Endothelial cell of umbilical vein (primary cell): ENCODE results near the gene KLHDC4. TPM values are rescaled to one million over a fixed set of nuclear protein-coding genes. Genes with fewer than 3 reads are reported as not detected.

Experiments
- BruUV-seq: library from RNA; stranded (reverse); fragments of 400-500 nt; replicated peaks from 2 replicates; lab custom pipeline; 2021; lab: Mats Ljungman, UMichigan
- CTCF ChIA-PET: fragments of 300-600, 350-600 bp; sonication (Branson Sonifier 250); formaldehyde crosslinking; loops from one replicate; lab custom pipeline; 2021; ENCODE audit warnings: antibody characterized with exemption, inconsistent platforms; lab: Charles Lee
- POLR2A ChIA-PET: fragments of 300-600, 350-600 bp; sonication (Branson Sonifier 250); formaldehyde crosslinking; loops from one replicate; lab custom pipeline; 2021; ENCODE audit warnings: antibody characterized with exemption, inconsistent platforms; lab: Charles Lee
- DNase-seq: peaks from one replicate; pipeline ENCODE4 v3.0.0-alpha.2; 2011; ENCODE audit warnings: low read depth, low spot score
- FAIRE-seq: peaks from 2 replicates; lab custom pipeline; 2011; peaks lifted over from hg19 to GRCh38; lab: Jason Lieb, UNC
- H2AFZ ChIP-seq: 2 replicates; pipeline ENCODE4 v1.6.0; 2012; ENCODE audit warnings: low read depth, low read length, control low read depth, inconsistent platforms
- H3K27ac ChIP-seq: 2 replicates; pipeline ENCODE4 v1.5.1; 2011; ENCODE audit warnings: low read depth, mild to moderate bottlenecking, control low read depth, low read length, moderate library complexity; ENCODE audit not compliant: insufficient read depth
- H3K27me3 ChIP-seq, 2 experiments: 2 replicates each; pipeline versions ENCODE4 v1.6.0 to v1.6.1; 2011; ENCODE audit warnings: low read length in 2 of 2, mixed read lengths in 1 of 2; ENCODE audit not compliant: control insufficient read depth in 2 of 2, insufficient read depth in 2 of 2
- H3K36me3 ChIP-seq, 2 experiments: 2 replicates in 1 of 2; 3 replicates in 1 of 2; pipeline ENCODE4 v1.5.1; 2011; ENCODE audit warnings: low read length in 2 of 2, mild to moderate bottlenecking in 1 of 2, moderate library complexity in 1 of 2; ENCODE audit not compliant: control insufficient read depth in 2 of 2, insufficient read depth in 2 of 2; ENCODE audit errors: extremely low read depth in 1 of 2
- H3K4me1 ChIP-seq: 3 replicates; pipeline ENCODE4 v1.5.1; 2011; ENCODE audit warnings: mild to moderate bottlenecking, low read length; ENCODE audit not compliant: control insufficient read depth, insufficient read depth; ENCODE audit errors: extremely low read depth
- H3K4me2 ChIP-seq: 2 replicates; pipeline ENCODE4 v1.6.1; 2011; ENCODE audit warnings: low read length, control low read depth, mixed read lengths; ENCODE audit not compliant: insufficient read depth
- H3K4me3 ChIP-seq, 3 experiments: fragments of 200-600 bp in 1 of 3; sonication (generic), shearing (Covaris generic) in 1 of 3; replicated peaks in 1 of 3; 2 replicates each; pipeline ENCODE4 v1.5.1; 2011 to 2016; ENCODE audit warnings: control low read depth in 3 of 3, low read length in 3 of 3, mild to moderate bottlenecking in 2 of 3, inconsistent platforms in 1 of 3, low read depth in 1 of 3, moderate library complexity in 1 of 3; ENCODE audit not compliant: insufficient read depth in 1 of 3
- H3K79me2 ChIP-seq: 2 replicates; pipeline ENCODE4 v1.6.0; 2012; ENCODE audit warnings: low read length, inconsistent platforms; ENCODE audit not compliant: control insufficient read depth, insufficient read depth
- H3K9ac ChIP-seq: replicated peaks from 2 replicates; pipeline ENCODE3; 2011; ENCODE audit warnings: low read length, control low read depth; ENCODE audit not compliant: insufficient read depth; ENCODE audit errors: extremely low read depth
- H3K9me1 ChIP-seq: replicated peaks from 3 replicates; pipeline ENCODE4 v1.6.0; 2011; ENCODE audit warnings: mild to moderate bottlenecking, low read length; ENCODE audit not compliant: control insufficient read depth, insufficient read depth; ENCODE audit errors: extremely low read depth
- H3K9me3 ChIP-seq: replicated peaks from 2 replicates; pipeline ENCODE4 v1.5.1; 2012; ENCODE audit warnings: low read length, inconsistent platforms; ENCODE audit not compliant: control insufficient read depth, insufficient read depth
- H4K20me1 ChIP-seq: replicated peaks from 2 replicates; pipeline ENCODE3; 2011; ENCODE audit warnings: mild to moderate bottlenecking, low read length; ENCODE audit not compliant: control insufficient read depth, insufficient read depth; ENCODE audit errors: extremely low read depth
- EZH2 ChIP-seq: IDR thresholded peaks from 2 replicates; pipeline ENCODE4 v1.6.1; 2012; ENCODE audit warnings: borderline replicate concordance, low read depth, mild to moderate bottlenecking, moderate library complexity, low read length, inconsistent platforms; ENCODE audit not compliant: severe bottlenecking
- FOS ChIP-seq: IDR thresholded peaks from 2 replicates; pipeline ENCODE4 v1.6.1; 2011; ENCODE audit warnings: mild to moderate bottlenecking, low read length, moderate library complexity, borderline replicate concordance; ENCODE audit not compliant: insufficient read depth
- GATA2 ChIP-seq: IDR thresholded peaks from 2 replicates; pipeline ENCODE4 v1.7.0; 2011; ENCODE audit warnings: low read depth, mild to moderate bottlenecking, moderate library complexity, mixed read lengths, low read length; ENCODE audit not compliant: insufficient read length, insufficient read depth
- JUN ChIP-seq: IDR thresholded peaks from 2 replicates; pipeline ENCODE4 v1.6.1; 2011; ENCODE audit warnings: borderline replicate concordance, low read depth; ENCODE audit not compliant: insufficient read length, insufficient read depth
- MYC ChIP-seq: IDR thresholded peaks from one replicate; pipeline ENCODE4 v1.6.1; 2011; ENCODE audit warnings: mild to moderate bottlenecking, low read depth, low read length
- POLR2A ChIP-seq: IDR thresholded peaks from 2 replicates; pipeline ENCODE4 v1.6.1; 2012; ENCODE audit warnings: low read depth, mild to moderate bottlenecking, control low read depth, low read length
- POLR2AphosphoS5 ChIP-seq: IDR thresholded peaks from 2 replicates; pipeline ENCODE4 v1.6.1; 2012; ENCODE audit warnings: low read depth, mild to moderate bottlenecking, control low read depth, low read length, moderate library complexity; ENCODE audit not compliant: insufficient read depth
- dilution Hi-C: fragments of 300-500 bp; cut with MboI; formaldehyde crosslinking; loops from one replicate; pipeline ENCODE4 v1.15.0; 2019; ENCODE audit warnings: low sequenced_read_pairs; ENCODE audit not compliant: extremely low pct_ligation_motif_present
- intact Hi-C: fragments of 100-400 bp; cut with micrococcal nuclease; formaldehyde crosslinking; loops from one replicate; pipeline ENCODE4 v1.10.0; 2022
- polyA plus RNA-seq, 4 experiments: library from polyadenylated mRNA; depleted of rRNA in 3 of 4; stranded (reverse) in 3 of 4; unstranded in 1 of 4; fragments of >200 nt; gene quantifications; 2 replicates each; pipeline versions ENCODE4 v1.2.1 to v1.2.3, GENCODE V29; 2011 to 2012; ENCODE audit warnings: missing spikeins in 1 of 4
- total RNA-seq: library from RNA; stranded (reverse); gene quantifications from 2 replicates; pipeline ENCODE4 v1.2.3, GENCODE V29; 2021
- TF ChIP-seq, protein P1 (sequence below): IDR thresholded peaks from 2 replicates; pipeline ENCODE4 v1.6.1; 2011; ENCODE audit not compliant: insufficient read depth, insufficient read length
- TF ChIP-seq, protein P2 (sequence below), 2 donors: IDR thresholded peaks; 1 replicate in 1 of 2; 2 replicates in 1 of 2; pipeline ENCODE4 v1.5.1; 2011; ENCODE audit warnings: low read length in 2 of 2, mild to moderate bottlenecking in 2 of 2, moderate library complexity in 2 of 2, control low read depth in 1 of 2, inconsistent platforms in 1 of 2, low read depth in 1 of 2; ENCODE audit not compliant: insufficient read depth in 1 of 2; ENCODE audit errors: extremely low read depth in 1 of 2

The KLHDC4 gene
- total and polyA plus RNA-seq, 2 donors (not counting 3 experiments of a cell fraction or from before 2014, with no cell fraction given) = 24.7 to 46.2 TPM

DNA sequence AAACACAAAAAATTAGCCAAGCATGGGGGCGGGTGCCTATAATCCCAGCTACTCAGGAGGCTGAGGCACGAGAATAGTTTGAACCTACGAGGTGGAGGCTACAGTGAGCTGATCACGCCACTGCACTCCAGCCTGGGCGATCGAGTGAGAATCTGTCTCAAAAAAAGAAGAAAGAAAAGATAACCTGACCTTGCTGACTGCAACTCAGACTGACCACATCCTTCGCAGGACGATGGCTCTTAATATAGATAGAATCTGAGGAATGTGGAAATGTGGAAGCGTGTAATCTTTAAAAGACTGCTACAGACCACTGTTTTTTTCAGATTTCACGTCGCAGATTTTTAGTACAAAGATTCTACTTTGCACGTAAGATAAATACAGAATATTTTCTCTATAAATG, 37.8 kb downstream of the KLHDC4 start:
- Histone ChIP-seq H3K4me3 (no peak overlapping the region), H3K36me3 (peaks cover 6 to 11% of the 10 kb centered on the region in 2 experiments), H3K27me3 (no peaks in the 10 kb centered on the region), H4K20me1 (no peaks in the 10 kb centered on the region), H3K9me1 (no peaks in the 10 kb centered on the region), H3K9ac (no peak overlapping the region), H3K9me3 (no peaks in the 10 kb centered on the region), H3K27ac (no peak overlapping the region), H3K79me2 (no peaks in the 10 kb centered on the region), H3K4me1 (peaks cover 4% of the 10 kb centered on the region), H2AFZ (no peak overlapping the region), H3K4me2 (no peak overlapping the region)
- intact Hi-C loops = no loop called here
- FAIRE-seq = no peak
- TF ChIP-seq, protein P1, sequence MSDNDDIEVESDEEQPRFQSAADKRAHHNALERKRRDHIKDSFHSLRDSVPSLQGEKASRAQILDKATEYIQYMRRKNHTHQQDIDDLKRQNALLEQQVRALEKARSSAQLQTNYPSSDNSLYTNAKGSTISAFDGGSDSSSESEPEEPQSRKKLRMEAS = no peak
- TF ChIP-seq POLR2AphosphoS5 = no peak
- TF ChIP-seq FOS = no peak
- no peak for TF ChIP-seq MYC
- TF ChIP-seq GATA2 = no peak
- TF ChIP-seq POLR2A = no peak
- no peak for TF ChIP-seq JUN
- no peak for TF ChIP-seq EZH2
- TF ChIP-seq, protein P2, sequence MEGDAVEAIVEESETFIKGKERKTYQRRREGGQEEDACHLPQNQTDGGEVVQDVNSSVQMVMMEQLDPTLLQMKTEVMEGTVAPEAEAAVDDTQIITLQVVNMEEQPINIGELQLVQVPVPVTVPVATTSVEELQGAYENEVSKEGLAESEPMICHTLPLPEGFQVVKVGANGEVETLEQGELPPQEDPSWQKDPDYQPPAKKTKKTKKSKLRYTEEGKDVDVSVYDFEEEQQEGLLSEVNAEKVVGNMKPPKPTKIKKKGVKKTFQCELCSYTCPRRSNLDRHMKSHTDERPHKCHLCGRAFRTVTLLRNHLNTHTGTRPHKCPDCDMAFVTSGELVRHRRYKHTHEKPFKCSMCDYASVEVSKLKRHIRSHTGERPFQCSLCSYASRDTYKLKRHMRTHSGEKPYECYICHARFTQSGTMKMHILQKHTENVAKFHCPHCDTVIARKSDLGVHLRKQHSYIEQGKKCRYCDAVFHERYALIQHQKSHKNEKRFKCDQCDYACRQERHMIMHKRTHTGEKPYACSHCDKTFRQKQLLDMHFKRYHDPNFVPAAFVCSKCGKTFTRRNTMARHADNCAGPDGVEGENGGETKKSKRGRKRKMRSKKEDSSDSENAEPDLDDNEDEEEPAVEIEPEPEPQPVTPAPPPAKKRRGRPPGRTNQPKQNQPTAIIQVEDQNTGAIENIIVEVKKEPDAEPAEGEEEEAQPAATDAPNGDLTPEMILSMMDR (IDR thresholded peaks at IDR 0.05; ENCODE audit: extremely low read depth in 1 of 2, insufficient read depth in 1 of 2, low read depth in 1 of 2, low read length in 2 of 2) = no peak
- POLR2A ChIA-PET = no interaction called here
- CTCF ChIA-PET = no interaction called here
- dilution Hi-C loops = no loop called here
- no peak for DNase-seq
- BruUV-seq = no TSS peak
